OCI-M2 (cell line): ENCODE results near the gene CRKL.
"Not testable (repeated sequence)": the region's sequence is repeated elsewhere in the genome, so short reads cannot be mapped to it uniquely, and the experiment has no call there.

ENCODE experiments used
- DNase-seq: peaks from one replicate; lab custom pipeline; 2025; ENCODE audit not compliant: unreplicated experiment; lab: John Stamatoyannopoulos, UW

Gene CRKL, protein sequence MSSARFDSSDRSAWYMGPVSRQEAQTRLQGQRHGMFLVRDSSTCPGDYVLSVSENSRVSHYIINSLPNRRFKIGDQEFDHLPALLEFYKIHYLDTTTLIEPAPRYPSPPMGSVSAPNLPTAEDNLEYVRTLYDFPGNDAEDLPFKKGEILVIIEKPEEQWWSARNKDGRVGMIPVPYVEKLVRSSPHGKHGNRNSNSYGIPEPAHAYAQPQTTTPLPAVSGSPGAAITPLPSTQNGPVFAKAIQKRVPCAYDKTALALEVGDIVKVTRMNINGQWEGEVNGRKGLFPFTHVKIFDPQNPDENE

GRCh38 chr22:20916916-20917810 lies at the start of gene CRKL:
Gene CRKL, plus strand, starts transcription at chr22:20917407. Its CDS starts 528 bp downstream, at chr22:20917935.
- peak; percentile 75 for DNase-seq

DNA sequence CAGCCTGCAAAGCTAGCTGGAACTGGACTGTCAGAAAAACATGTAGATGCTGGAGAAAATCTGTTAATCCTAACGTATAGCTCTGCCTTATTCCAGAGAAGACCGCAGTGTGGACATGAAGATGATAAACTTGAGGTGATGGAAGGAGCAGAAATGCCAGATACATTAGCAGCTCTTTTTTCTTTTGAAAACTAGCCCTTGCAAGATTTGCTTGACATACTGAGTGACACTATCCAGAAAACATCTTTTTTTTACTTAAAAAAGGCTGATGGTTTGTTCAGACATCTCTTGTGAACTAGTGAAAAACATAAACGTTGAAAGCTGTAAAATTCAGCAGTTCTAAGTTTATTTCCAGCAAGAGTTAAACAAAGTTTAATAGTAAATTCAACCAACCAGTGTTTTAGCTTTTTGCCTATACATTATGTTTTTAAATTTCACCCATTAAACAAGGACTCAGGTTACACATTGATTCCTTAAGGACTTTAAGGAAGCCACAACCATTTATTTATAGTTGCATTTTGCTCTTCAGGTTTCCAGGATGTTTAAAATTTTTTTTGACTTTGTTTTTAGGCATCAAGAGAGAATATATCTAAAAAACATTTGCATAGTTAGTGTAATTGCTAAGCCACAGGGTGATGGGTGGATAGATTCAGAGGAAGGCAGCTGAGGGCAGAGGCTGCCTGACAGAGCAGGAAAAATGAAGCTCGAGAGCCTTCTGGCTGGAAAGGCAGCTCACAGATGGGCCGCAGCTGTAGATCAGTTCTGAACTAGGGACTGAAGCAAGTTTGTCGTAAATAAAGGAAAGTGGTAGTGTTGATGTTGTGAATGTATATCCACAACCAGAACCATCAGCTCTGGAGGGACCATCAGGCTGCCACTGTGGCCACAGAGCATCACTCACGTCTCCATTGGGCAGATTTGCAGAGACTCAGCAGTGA lies 48.9 kb upstream of the CRKL start:
- DNase-seq: no peak

DNA sequence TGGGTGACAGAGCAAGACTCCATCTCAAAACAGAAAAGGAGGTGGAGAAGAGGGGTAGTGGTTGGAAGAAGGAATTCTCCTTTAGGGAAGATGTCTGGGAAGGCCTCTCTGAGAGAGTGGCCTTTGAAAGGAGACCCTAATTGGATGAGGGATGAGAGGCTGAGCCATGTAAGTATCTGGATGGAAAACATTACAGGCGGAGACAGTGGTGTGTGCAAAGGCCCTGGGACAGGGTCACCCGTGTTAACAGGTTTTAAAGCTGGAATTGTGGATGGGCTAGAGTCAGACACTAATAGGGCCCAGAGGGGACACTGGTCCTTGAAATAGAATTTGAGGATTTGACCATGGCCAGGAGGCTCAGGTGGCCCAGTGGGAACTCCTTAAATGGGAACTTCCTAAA lies 48.0 kb upstream of the CRKL start:
- DNase-seq: no peak

DNA sequence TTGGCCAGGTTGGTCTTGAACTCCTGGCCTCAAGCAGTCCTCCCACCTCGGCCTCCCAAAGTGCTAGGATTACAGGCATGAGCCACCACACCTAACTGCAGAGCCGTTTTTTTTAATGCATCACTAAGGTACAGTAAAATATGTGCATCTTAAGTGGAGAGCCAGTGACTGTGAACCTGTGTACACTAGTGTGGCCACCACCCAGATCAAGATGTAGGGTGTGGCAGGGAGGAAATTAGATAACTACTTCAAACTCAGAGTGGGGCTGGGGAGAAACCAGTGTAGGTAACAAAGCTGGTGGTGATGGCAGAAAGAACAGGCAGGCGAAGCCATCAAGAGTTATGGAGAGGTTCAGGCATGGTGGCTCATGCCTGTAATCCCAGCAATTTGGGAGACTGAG lies 44.0 kb upstream of the CRKL start:
- DNase-seq: no peak

GRCh38 chr22:20875296-20875695 lies 41.9 kb upstream of the CRKL start:
- DNase-seq: no peak

GRCh38 chr22:20877715-20878114 lies 39.5 kb upstream of the CRKL start:
- DNase-seq: no peak

DNA sequence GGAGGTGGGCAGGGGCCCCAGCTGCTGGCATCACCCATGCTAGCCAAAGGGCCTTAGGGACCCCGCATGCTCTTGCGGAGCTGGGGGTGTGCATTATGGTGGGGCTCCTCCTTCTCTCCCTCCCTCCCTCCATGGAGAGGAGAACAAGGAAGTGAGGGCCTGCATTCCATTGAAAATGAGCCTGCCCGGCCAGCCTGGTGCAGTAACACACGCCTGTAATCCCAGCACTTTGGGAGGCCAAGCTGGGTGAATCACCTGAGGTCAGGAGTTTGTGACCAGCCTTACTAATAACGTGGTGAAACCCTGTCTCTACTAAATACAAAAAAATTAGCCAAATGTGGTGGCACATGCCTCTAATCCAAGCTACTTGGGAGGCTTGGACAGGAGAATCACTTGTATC lies 36.0 kb upstream of the CRKL start:
- no peak for DNase-seq

DNA sequence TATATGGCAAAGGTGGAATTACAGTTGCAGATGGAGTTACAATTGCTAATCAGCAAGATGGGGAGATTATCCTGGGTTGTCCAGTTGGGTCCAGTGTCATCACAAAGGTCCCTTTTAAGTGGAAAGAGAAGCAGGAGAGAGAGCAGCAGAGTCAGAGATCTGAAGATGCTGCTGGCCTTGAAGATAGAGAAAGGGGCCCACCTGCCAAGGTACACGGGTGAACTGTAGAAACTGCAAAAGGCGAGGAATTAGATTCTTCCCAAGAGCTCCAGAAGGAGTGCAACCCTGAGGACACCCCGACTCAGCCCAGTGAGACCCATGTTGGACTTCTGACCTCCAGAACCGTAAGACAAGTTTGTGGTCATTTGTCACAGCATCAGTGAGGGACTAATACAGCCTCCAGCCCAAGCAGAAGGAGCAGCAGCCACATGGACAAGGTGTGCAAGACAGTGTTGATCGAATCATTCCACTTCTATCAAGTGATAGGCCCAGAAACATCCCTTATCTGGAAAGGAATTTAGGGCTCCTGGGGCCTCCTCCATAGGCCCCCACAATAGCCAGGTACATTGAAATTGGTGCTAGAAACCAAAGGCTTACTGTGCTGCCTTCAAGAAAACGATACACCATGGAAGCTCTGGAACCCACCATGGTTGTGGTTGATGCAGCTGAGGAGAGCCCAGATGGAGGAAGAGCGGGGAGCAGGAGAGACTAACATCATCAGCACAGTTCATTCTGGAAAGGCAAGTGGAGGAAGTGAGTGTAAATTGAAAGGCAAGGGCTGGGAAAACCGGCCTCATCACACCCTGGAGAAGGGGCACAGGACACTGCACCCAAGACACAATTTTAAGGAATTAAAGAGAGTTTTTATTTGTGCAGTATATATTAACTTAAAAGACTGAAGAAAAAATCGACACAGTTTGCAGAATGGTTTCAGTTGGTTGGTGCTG lies 35.1 kb upstream of the CRKL start:
- DNase-seq: no peak

DNA sequence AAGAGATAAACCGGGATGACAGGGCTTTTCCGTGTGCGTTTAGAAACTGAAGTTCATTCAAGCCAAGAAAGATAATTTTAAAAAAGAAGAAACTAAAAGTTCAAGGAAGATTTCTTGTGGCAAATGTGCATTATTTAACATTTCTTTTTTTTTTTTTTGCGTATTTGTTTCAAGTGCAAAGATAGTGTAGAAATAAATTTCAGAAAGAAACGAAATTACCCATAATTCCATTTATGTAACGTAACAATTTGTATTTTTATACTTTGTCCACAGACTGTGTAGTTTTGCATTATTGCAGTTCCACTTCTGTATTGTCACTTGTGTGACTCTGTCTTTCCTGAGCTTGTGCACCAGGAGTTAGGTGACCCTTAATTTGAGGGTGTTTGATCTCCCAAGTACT lies 34.4 kb upstream of the CRKL start:
- no peak for DNase-seq

DNA sequence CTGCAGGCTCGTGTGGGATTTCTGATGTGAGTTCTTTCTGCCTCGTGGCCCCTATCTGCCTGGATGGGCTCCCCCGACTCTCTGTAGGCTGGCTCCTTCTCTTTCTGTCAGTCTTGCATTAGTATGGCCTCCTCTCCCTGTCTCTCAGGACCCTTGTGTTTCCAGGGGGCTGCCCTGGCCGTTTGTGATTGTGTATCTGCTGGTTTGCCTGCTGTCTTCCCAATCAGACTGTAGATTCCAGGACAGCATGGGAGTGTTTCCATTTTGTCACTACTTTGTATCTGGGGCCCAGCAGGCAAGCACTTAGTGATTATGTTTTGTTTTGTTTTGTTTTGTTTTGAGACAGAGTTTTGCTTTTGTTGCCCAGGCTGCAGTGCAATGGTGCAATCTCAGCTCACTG lies 32.8 kb upstream of the CRKL start:
- DNase-seq: no peak

- DNase-seq: no peak
Measured at GRCh38 chr22:20885017-20885556, 32.1 kb upstream of the CRKL start.

- DNase-seq: peak; percentile 49
Measured at GRCh38 chr22:20885557-20886323, 31.5 kb upstream of the CRKL start.

- DNase-seq: no peak
Measured at GRCh38 chr22:20887375-20887774, 29.8 kb upstream of the CRKL start.

- no peak for DNase-seq
Measured at GRCh38 chr22:20889025-20889704, 28.0 kb upstream of the CRKL start.

- no peak for DNase-seq
Measured at GRCh38 chr22:20889904-20890540, 27.2 kb upstream of the CRKL start.

- no peak for DNase-seq
Measured at GRCh38 chr22:20890975-20891374, 26.2 kb upstream of the CRKL start.

DNA sequence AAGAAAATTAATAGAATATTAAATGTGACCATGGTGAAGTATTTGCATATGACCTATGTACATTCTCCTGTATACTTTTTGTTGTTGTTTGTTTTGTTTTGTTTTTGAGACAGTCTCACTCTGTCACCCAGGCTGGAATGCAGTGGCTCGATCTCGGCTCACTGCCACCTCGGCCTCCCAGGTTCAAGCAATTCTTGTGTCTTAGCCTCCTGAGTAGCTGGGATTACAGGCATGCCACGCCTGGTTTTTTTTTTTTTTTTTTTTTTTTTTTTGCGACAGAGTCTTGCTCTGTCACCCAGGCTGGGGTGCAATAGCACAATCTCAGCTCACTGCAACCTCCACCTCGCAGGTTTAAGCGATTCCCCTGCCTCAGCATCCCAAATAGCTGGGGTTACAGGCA lies 19.5 kb upstream of the CRKL start:
- DNase-seq: not testable (repeated sequence)

DNA sequence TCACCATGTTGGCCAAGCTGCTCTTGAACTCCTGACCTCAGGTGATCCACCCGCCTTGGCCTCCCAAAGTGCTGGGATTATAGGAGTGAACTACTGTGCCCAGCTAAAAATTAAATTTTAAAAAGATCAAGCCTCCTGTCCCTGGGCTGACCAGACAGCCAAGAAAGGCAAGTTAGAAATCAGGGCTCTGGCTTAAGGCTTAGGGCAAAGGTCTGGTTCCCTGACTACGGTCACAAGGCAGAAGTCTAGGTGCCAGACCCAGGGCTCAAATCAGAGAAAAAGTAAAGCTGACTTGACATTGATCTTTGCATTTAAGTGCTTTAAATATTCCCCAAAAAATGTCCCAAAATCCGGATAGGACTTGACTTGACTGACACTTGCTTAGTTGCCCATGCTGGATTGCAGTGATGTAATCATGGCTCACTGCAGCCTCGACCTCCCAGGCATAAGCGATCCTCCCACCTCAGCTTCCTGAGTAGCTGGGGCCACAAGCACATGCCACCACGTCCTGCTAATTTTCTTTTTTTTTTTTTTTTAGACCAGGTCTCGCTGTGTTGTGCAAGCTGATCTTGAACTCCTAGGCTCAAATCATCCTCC lies 17.3 kb upstream of the CRKL start:
- no peak for DNase-seq
